GM19239 (cell line): Measurements from ENCODE around the gene NEK8.
A peak's percentile ranks its signal among the peaks of the same experiment; 100 is the strongest.

ENCODE experiments used
- DNase-seq: peaks from one replicate; pipeline ENCODE4 v3.0.0; 2011; ENCODE audit warnings: low spot score; ENCODE audit not compliant: insufficient read length
- FAIRE-seq: peaks from 2 replicates; lab custom pipeline; 2011; peaks lifted over from hg19 to GRCh38; lab: Jason Lieb, UNC

The NEK8 gene

DNA sequence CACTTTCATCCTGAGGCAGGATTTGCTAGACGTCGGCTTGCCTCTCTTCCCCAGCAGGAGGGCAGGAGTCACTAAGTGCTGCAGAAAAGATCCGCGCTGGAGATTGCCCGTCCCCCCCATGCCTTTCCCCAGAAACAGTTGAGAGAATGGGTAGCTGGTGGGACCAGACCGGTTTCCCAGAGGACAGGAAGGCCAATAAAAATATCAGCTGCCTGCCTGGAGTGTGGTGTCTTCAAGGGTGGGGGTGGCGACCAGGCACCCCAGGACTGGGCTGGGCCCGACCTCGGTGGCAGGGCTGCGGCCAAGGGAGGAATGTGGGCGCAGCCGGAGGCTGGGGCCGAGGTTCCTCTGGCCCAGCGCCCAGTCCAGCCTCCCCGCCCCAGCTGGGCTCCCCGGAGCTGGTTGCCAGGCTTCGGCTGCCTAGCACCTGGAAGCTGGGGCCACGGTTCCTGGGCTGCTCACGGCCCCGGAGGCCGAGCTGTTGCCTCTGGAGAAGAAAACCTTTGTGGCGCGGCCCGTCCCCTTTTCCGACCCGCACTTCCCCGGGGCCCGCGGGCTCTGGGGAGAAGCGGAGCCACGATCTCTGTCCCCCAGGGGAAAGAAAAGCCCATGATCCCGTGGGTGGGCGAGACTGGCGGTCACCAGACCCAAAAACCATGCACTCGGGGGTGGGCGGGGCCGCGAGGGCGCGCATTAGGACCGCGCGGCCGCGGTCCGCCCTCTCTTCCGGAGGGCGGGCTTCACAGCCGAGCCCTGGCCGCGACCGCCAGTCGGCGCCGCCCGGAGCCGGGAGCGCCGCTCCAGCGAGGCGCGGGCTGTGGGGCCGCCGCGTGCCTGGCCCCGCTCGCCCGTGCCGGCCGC lies 14.9 kb downstream of the NEK8 start, which contains the start of gene TRAF4:
TSS of gene TRAF4 (plus strand) at position 769 of the 861 bp plus-strand sequence. CDS start 102 bp downstream, outside the sequence.
- DNase-seq (peak; percentile 60), FAIRE-seq (no peak)

DNA sequence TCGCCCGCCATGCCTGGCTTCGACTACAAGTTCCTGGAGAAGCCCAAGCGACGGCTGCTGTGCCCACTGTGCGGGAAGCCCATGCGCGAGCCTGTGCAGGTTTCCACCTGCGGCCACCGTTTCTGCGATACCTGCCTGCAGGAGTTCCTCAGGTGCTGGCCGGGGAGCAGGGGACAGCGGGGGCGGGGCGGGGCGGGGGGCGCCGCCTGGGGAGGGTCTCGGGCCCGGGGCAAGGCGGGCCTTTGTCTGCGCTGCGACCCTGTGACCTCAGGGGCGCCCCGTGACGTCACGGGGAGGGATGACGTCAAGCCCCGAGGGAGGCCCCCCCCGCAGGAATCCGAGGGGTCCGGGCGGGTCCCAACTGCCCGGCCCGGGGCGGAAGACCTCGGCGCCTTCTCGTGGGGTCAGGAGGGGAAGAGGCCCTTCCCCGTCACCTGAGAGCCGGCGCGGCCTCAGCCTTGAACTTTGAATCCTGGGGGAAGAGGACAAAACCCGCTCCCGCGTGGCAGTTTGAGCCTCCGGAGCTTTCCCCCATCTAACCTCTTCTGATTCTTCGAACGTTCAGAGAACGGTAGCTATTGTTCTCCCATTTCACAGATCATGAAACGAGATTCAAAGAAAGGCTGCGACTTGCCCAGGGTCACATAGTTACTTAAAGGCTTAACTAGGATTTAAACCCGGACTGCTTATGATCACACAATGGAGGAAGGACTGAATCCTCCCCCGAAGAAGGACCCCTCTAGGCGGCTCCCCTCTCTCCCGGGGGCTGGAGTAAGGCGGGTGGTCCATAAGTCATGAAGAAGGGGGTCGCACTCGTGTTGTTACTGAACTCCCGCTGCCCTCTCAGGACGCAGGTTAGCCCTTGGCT lies 15.8 kb downstream of the NEK8 start:
- DNase-seq (peak; percentile 36), FAIRE-seq (no peak)

- DNase-seq (no peak), FAIRE-seq (peak; percentile 55)
Measured at GRCh38 chr17:28744972-28745785, 16.6 kb downstream of the NEK8 start.

- DNase-seq = no peak
Measured at GRCh38 chr17:28745786-28746411, 17.3 kb downstream of the NEK8 start.

DNA sequence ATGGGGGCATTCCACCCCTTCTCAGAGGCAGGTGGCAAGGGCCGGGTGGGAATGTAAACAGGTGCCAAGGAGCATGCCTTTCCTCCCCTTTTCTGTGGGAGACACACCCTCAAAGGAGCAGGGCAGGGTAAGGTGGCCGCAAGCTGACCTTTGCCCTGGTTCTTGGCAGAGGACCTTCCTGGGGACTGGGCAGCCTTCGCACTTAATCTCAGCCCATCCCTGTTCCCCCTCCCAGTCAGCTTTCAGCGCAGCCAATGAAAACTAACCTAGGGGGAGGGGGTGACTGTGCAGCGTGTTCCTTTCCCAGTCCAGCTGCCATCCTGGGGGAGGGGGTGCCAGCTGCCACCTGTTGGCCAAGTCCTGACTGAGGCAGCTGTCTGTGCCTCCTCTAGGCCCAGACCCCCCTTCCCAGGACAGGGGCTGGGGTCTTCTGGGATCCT lies 18.0 kb downstream of the NEK8 start:
- FAIRE-seq (no peak), DNase-seq (no peak)

More at GRCh38 chr17:28745786-28746411, 17.3 kb downstream of the NEK8 start:
- no peak for FAIRE-seq

DNA sequence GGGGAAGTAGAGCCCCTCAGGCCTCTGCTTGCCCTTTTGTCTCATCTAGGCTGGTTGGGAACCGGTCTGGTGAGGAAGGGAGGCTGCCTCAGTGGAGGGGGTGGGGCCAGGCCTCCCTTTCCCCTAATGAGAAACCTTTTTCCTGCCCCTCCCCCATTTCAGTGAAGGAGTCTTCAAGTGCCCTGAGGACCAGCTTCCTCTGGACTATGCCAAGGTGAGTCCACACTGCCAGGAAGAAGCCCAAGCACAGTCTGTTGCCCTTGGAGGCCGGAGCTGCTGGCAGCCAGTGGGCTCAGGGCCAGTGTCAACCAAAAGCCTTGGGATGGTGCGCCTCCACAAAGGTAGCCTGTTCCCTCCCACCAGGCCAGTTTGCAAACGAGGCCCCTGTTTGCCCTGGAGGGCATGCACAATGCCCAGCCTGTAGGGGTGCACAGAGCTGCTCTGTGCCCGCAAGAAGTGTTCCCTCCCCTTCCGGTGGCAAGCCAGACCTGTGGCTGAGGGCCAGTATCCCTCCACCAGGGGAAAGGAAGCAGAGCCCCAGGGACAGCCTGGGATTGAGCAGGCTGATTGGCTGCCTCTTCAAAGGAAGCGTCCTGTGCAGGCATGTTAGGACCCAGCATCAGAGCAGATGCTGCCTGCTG lies 18.6 kb downstream of the NEK8 start:
- DNase-seq (no peak), FAIRE-seq (no peak)

GRCh38 chr17:28747801-28748750 lies 19.5 kb downstream of the NEK8 start:
- DNase-seq = no peak
- FAIRE-seq = no peak

DNA sequence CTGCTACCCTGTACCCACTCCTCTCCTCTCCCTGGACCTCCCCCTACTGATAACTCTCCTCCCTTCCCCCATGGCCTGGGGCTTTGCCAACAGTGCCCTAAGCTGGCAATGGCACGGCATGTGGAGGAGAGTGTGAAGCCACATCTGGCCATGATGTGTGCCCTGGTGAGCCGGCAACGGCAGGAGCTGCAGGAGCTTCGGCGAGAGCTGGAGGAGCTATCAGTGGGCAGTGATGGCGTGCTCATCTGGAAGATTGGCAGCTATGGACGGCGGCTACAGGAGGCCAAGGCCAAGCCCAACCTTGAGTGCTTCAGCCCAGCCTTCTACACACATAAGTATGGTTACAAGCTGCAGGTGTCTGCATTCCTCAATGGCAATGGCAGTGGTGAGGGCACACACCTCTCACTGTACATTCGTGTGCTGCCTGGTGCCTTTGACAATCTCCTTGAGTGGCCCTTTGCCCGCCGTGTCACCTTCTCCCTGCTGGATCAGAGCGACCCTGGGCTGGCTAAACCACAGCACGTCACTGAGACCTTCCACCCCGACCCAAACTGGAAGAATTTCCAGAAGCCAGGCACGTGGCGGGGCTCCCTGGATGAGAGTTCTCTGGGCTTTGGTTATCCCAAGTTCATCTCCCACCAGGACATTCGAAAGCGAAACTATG lies 20.4 kb downstream of the NEK8 start:
- DNase-seq (no peak), FAIRE-seq (no peak)

- FAIRE-seq (no peak), DNase-seq (no peak)
Measured at GRCh38 chr17:28749516-28750177, 21.1 kb downstream of the NEK8 start.

- peak; percentile 92 for FAIRE-seq
- DNase-seq = peak; percentile 73
Measured at GRCh38 chr17:28750178-28751047, 21.8 kb downstream of the NEK8 start.

- no peak for DNase-seq
- no peak for FAIRE-seq
Measured at GRCh38 chr17:28751600-28752366, 23.2 kb downstream of the NEK8 start.

- FAIRE-seq = no peak
- no peak for DNase-seq
Measured at GRCh38 chr17:28755486-28755885, 26.9 kb downstream of the NEK8 start.

DNA sequence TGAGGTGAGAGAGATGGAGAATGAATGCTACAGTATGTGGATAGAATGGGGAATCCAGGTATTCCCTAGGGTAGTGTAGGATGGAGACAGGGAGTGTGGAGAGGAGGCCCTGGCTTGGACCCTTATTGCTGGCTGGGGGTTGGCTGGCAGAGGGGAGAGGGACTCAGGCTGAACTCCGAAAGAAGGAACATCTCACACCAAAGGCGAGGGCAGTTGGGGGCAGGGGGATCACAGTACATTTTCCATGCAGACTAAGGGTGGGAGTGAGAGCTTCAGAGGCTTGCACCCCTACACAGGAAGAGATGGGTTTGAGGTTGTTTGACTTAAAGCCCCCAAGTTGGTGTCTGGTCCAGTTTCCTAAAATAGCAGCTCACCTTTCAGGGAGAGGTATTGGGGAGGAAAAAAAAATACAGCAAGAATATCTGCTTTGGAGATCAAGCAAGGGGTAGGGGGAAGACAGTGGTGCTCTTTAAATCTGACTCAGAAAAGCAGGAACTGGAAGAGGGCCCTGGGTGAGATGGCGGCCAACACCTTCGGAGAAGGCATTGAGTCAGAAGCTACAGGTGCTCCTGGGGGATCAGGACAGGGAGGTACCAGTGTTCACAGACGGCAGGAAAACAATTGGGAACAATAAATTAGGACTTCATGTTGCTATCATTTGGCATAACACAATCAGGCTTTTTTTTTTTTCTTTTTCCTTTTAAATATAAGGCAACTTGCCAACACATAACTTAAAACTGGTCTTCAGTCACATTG lies 27.6 kb downstream of the NEK8 start:
- DNase-seq (no peak), FAIRE-seq (no peak)

DNA sequence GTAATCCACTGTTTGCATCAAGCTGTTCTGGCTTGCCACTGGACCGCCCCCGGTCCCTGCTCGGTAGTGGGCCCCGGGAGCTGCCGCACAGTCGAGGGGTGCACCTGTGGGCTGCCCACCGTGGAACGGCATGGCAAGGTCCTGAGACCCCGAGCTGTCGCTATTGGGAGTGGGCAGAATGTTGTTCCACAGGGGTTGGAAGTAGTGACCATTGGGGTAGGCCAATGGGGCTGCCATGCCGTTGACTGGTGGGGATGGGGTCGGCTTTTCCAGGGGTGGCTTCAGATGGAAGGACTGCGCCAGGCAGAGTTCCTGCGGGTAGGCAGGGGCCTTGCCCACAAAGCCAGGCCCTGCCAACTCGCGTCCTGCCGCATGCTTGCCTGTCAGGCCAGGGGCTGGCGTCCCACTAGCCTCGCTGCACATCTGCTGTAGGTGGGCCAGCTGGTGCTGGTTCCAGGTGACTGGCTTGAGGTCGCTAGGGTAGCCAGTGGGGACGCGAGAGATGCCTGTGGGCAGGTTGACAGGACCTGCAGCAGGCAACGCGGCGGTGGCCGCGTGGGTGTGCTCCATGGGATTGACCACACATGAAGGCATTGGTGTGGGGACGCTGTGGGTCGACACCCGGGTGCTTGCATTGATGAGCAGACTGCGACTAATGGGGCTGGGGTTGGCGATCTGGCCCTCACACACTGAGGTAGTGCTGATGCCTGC lies 30.0 kb downstream of the NEK8 start:
- no peak for DNase-seq
- FAIRE-seq = no peak
